RCC 7860 (cell line): ENCODE measurements around the gene PTEN.

ENCODE experiments used
- DNase-seq: peaks from one replicate; pipeline ENCODE4 v3.0.0-alpha.2; 2015; ENCODE audit warnings: low spot score
- FAIRE-seq: peaks from 2 replicates; lab custom pipeline; 2012; peaks lifted over from hg19 to GRCh38; lab: Jason Lieb, UNC

PTEN gene

GRCh38 chr10:87961314-87961713 is 97.9 kb downstream of the PTEN start:
- FAIRE-seq (no peak), DNase-seq (peak; percentile 15)

- DNase-seq = no peak
- no peak for FAIRE-seq
Measured at GRCh38 chr10:87966459-87966858, 103.0 kb downstream of the PTEN start.

- DNase-seq = no peak
- FAIRE-seq = no peak
Measured at GRCh38 chr10:87973635-87974034, 110.2 kb downstream of the PTEN start.

GRCh38 chr10:87974130-87974529 is 110.7 kb downstream of the PTEN start:
- DNase-seq = no peak
- no peak for FAIRE-seq

GRCh38 chr10:87974769-87975168 is 111.3 kb downstream of the PTEN start:
- DNase-seq (no peak), FAIRE-seq (no peak)

- FAIRE-seq = no peak
Measured at GRCh38 chr10:87976101-87976743, 112.8 kb downstream of the PTEN start.

GRCh38 chr10:87978166-87978565 is 114.7 kb downstream of the PTEN start:
- DNase-seq (no peak), FAIRE-seq (no peak)

More at GRCh38 chr10:87976101-87976743, 112.8 kb downstream of the PTEN start:
- no peak for DNase-seq

- no peak for DNase-seq
- FAIRE-seq = no peak
Measured at GRCh38 chr10:87979847-87980246, 116.4 kb downstream of the PTEN start.

GRCh38 chr10:87983716-87984115 is 120.3 kb downstream of the PTEN start:
- FAIRE-seq (no peak), DNase-seq (no peak)

- no peak for FAIRE-seq
- DNase-seq = no peak
Measured at GRCh38 chr10:87987206-87987605, 123.8 kb downstream of the PTEN start.

GRCh38 chr10:87991946-87992345 is 128.5 kb downstream of the PTEN start:
- DNase-seq = no peak
- FAIRE-seq = no peak

GRCh38 chr10:88004451-88004850 is 141.0 kb downstream of the PTEN start:
- FAIRE-seq = no peak
- no peak for DNase-seq

- no peak for FAIRE-seq
Measured at GRCh38 chr10:88006261-88006660, 142.8 kb downstream of the PTEN start.

GRCh38 chr10:88008866-88009470 is 145.5 kb downstream of the PTEN start:
- no peak for DNase-seq
- FAIRE-seq = no peak

More at GRCh38 chr10:88006261-88006660, 142.8 kb downstream of the PTEN start:
- no peak for DNase-seq

GRCh38 chr10:88012641-88013040 is 149.2 kb downstream of the PTEN start:
- DNase-seq = no peak
- no peak for FAIRE-seq

- FAIRE-seq (no peak), DNase-seq (no peak)
Measured at GRCh38 chr10:88017781-88018180, 154.4 kb downstream of the PTEN start.

- no peak for DNase-seq
- FAIRE-seq = no peak
Measured at GRCh38 chr10:88019753-88020152, 156.3 kb downstream of the PTEN start.
